ENCODE results near the gene RPS19. TPM values are rescaled to one million over a fixed set of nuclear protein-coding genes. Genes with fewer than 3 reads are reported as not detected.
"Not testable (repeated sequence)": the region's sequence is repeated elsewhere in the genome, so short reads cannot be mapped to it uniquely, and the experiment has no call there.

Gene RPS19
- total RNA-seq, 2 donors from 2014 or later, result 108 to 415 TPM

DNA sequence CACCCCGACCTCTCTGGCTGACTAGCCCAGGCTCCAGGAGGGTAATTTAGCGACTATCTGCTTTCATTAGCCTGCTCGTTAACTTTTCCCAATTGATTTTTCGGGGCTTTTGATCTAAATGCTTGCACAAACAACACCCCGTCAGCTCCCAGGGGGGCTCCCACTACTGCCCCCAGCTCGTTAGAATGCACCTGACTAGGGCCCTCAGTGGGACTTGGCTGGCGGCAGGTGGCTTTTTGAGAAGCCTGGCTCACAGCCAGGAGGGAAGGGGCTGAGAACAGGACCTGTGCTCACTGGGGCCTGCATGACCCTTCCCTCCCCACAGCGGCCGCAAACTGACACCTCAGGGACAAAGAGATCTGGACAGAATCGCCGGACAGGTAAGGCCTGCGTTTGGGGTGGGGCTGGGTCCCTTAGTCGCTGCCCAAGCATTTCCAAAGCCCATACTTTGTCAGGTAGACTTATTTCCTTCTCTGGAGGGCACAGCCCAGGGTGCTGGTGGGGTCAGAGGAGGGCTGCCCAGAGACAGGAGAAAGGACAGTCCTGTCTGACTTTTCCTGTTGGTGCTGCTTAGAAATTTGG lies 9.4 kb downstream of the RPS19 start:
- H3K27ac ChIP-seq, result no peak overlapping the region
- H3K4me1 ChIP-seq, result peaks cover 0 to 12% of the 10 kb centered on the region in 2 donors
- no peak for TF ChIP-seq CTCF (IDR thresholded peaks at IDR 0.05)
- no peak for DNase-seq (ENCODE audit: low spot score)
- H3K27me3 ChIP-seq, result no peaks in the 10 kb centered on the region
- peaks cover 78% of the 10 kb centered on the region for H3K36me3 ChIP-seq
- no peaks in the 10 kb centered on the region for H3K9me3 ChIP-seq
- no peak overlapping the region for H3K4me3 ChIP-seq

DNA sequence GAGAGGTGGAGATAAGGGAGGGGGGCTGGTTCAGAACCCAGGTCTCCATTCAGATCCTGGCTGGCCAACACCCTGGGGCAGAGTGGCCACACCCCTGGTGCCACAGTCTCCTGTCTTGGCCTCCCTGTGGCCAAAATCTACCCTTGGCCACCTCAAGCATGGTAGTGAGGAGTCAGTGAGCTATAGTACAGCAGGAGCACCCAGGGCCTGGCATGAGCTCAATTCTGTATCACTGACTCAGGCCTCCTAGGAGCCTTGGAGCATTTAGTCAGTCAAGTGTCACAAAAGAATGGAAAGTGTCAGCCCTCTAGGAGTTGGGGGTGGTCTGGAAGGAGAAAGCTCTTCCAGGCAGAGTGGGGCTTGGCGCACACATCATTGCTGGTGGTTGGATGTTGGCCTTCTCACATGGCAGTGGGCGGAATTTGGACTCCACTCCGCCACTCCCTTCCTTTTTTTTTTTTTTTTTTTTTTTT lies 10.4 kb downstream of the RPS19 start:
- Histone ChIP-seq H3K4me3 (no peak overlapping the region), H3K27me3 (no peaks in the 10 kb centered on the region), H3K27ac (no peak overlapping the region), H3K9me3 (no peaks in the 10 kb centered on the region), H3K4me1 (peaks cover 0 to 6% of the 10 kb centered on the region in 2 donors), H3K36me3 (peaks cover 68% of the 10 kb centered on the region)
- no peak for DNase-seq (ENCODE audit: low spot score)
- no peak for TF ChIP-seq CTCF (IDR thresholded peaks at IDR 0.05)

DNA sequence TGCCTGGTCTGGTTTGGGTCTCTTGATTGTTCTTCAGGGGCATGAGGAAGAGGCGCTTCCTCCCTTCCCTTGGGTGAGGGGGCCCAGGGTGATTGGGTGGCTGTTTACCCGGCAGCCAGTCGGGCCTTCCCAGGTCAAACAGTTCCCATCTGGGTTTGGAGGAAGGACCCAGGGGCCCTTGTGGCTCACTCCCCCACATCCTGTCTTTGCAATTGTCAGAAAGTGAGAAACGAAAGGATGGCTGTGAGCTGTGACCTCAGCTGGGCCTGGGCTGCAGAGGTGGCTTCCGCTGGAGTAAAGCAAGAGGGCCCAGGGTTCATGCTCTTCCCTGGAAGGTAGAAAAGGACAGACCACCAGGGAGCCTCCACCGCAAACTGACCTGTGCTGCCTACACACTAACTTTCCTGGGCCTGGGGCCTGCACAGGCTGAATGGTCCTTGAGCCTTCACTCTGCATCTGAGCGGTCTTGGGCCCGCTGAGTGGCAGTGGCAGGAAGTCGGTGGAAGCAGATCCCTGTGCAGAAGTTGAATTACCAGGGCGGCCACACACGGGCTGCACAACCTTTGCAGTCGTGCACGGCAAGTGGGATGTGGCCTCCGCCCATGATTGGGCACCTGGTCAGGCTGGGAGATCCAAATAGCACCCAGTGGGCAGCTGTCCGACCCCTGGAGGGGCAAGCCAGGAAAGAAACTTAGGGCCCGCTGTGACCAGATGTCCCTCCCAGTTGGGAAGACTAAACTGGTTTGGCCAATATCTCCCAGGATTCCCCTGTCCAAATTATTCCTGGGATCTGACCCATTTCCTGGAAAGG lies 11.7 kb downstream of the RPS19 start:
- peaks cover 0 to 6% of the 10 kb centered on the region in 2 donors for H3K4me1 ChIP-seq
- H3K36me3 ChIP-seq, result peaks cover 57% of the 10 kb centered on the region

DNA sequence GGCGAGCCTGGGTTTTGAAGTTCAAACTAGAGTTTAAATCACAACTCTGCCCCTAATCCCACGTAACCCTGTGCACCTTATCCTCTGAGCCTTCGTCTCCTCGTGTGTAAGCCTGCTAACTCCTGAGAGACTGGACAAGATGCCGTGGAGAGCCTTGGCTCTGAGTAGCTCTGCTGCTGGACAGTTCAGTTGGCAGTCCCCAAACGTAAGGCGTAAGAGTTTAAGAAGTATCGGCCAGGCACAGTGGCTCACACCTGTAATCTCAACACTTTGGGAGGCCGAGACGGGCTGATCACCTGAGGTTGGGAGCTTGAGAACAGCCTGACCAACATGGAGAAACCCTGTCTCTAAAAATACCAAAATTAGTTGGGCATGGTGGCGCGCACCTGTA lies 12.3 kb downstream of the RPS19 start:
- Histone ChIP-seq H3K4me3 (no peak overlapping the region), H3K36me3 (peaks cover 51% of the 10 kb centered on the region), H3K9me3 (no peaks in the 10 kb centered on the region), H3K27ac (no peak overlapping the region), H3K4me1 (peaks cover 0 to 6% of the 10 kb centered on the region in 2 donors), H3K27me3 (no peaks in the 10 kb centered on the region)
- DNase-seq (ENCODE audit: low spot score), result no peak
- TF ChIP-seq CTCF (IDR thresholded peaks at IDR 0.05), result no peak

More for the DNA sequence above, 11.7 kb downstream of the RPS19 start:
- TF ChIP-seq CTCF (IDR thresholded peaks at IDR 0.05), result no peak
- H3K27ac ChIP-seq, result no peak overlapping the region
- no peaks in the 10 kb centered on the region for H3K27me3 ChIP-seq
- H3K9me3 ChIP-seq, result no peaks in the 10 kb centered on the region
- no peak overlapping the region for H3K4me3 ChIP-seq
- no peak for DNase-seq (ENCODE audit: low spot score)

DNA sequence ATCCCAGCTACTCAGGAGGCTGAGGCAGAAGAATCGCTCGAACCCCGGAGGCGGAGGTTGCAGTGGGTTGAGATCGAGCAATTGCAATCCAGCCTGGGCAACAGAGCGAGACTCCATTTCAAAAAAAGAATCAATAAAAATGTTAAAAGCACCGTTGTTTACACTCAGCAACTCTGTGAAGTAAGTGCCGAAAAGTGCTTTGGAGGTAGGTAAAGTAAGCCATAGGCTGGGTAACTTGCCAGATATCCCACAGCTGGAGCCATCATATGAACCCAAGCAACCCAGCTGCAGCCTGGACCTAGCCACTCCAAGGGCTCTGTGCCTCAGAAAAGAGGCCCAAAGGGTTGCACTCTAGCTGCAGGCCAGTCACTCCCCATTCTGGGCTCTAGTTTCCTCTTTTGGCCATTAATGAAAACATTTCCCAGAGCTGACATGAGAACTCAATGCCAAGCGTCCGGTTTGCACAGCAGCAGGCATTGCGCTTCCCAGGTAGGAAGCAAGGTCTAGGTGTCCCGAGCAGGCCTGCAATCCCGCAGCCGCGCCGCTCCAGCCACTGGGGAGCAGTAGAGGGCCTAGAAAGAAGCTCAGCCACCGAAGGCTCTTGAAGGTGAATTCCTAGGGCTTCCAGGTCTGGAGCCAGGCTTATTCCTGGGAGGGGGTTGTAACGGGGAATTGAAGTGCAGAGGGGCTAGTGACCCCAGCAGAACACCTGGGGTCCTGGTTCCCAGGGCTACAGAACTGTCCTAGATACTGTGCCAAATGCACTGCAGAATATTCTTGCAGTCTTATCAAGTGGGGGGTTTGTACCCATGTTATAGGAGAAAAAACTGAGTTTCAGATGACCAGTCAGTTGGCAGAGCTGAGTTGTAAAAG lies 13.0 kb downstream of the RPS19 start:
- Histone ChIP-seq H3K27me3 (no peaks in the 10 kb centered on the region), H3K36me3 (peaks cover 46% of the 10 kb centered on the region), H3K27ac (no peak overlapping the region), H3K4me3 (no peak overlapping the region), H3K4me1 (peaks cover 0 to 6% of the 10 kb centered on the region in 2 donors), H3K9me3 (no peaks in the 10 kb centered on the region)
- TF ChIP-seq CTCF (IDR thresholded peaks at IDR 0.05), result peak; percentile 30 to 67
- DNase-seq (ENCODE audit: low spot score), result no peak

DNA sequence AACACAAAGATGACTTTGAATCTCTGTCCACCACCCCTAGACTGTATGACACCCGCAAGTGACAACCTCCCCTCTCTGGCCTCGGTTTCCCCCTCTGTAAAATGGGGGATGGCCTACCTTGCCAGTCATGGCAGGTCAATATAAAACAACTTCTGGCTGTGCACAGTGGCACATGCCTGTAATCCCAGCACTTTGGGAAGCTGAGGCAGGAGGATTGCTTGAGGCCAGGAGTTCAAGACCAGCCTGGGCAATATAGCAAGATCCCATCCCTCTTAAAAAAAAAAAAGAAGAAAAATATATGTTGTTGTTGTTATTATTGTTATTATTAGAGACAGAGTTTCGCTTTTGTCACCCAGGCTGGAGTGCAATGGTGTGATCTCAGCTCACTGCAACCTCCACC lies 15.9 kb downstream of the RPS19 start:
- peaks cover 16% of the 10 kb centered on the region for H3K36me3 ChIP-seq
- DNase-seq (ENCODE audit: low spot score); H3K4me3 ChIP-seq; H3K4me1 ChIP-seq; H3K9me3 ChIP-seq; H3K27ac ChIP-seq; H3K27me3 ChIP-seq: not testable (repeated sequence)

All from right atrium auricular region (tissue), 2 donors.